GM12878 (cell line): Measurements from ENCODE around the gene APC2. TPM values are rescaled to one million over a fixed set of nuclear protein-coding genes. Genes with fewer than 3 reads are reported as not detected.
"Not testable (repeated sequence)": the region's sequence is repeated elsewhere in the genome, so short reads cannot be mapped to it uniquely, and the experiment has no call there.

Experiments
- ATAC-seq: fragments of 200-7000 bp; cut with Tn5 transposase; 3 replicates; pipeline ENCODE4 v1.9.1; 2020; ENCODE audit warnings: mild to moderate bottlenecking, moderate library complexity
- BruUV-seq: library from RNA; stranded (reverse); fragments of 400-500 nt; replicated peaks from 2 replicates; lab custom pipeline; 2021; lab: Mats Ljungman, UMichigan
- CTCF ChIA-PET: fragments of 300-600 bp; sonication (Branson Sonifier 250); formaldehyde crosslinking; extraction: SDS; loops from one replicate; lab custom pipeline; 2021; ENCODE audit warnings: inconsistent platforms; lab: Yijun Ruan, JAX
- POLR2A ChIA-PET: fragments of 350-600 bp; formaldehyde crosslinking; extraction: SDS; loops from one replicate; lab custom pipeline; 2021; ENCODE audit warnings: inconsistent platforms; lab: Charles Lee
- RAD21 ChIA-PET: fragments of 300-600 bp; sonication (Branson Sonifier 250); formaldehyde crosslinking; loops from one replicate; lab custom pipeline; 2023; ENCODE audit warnings: antibody characterized with exemption; ENCODE audit not compliant: unreplicated experiment; lab: Charles Lee
- SMC1A ChIA-PET: fragments of 300-600 bp; sonication (Branson Sonifier 250); formaldehyde crosslinking; loops from one replicate; lab custom pipeline; 2023; ENCODE audit not compliant: unreplicated experiment, uncharacterized antibody; lab: Charles Lee
- DNase-seq: peaks from one replicate; pipeline ENCODE4 v3.0.0-alpha.2; 2011; ENCODE audit warnings: low read depth, low spot score
- FAIRE-seq: peaks from 3 replicates; lab custom pipeline; 2011; peaks lifted over from hg19 to GRCh38; lab: Jason Lieb, UNC
- H2AFZ ChIP-seq: 2 replicates; pipeline ENCODE4 v1.6.0; 2011; ENCODE audit warnings: low read depth, low read length, control low read depth; ENCODE audit not compliant: control insufficient read depth
- H3K27ac ChIP-seq: 2 replicates; pipeline ENCODE4 v1.5.1; 2011; ENCODE audit warnings: control low read depth; ENCODE audit not compliant: control insufficient read depth, insufficient read depth
- H3K27me3 ChIP-seq, 2 experiments: replicated peaks in 1 of 2; 2 replicates each; pipeline versions ENCODE4 v1.6.0 to v1.6.1; 2011; ENCODE audit warnings: low read length in 1 of 2; ENCODE audit not compliant: control insufficient read depth in 2 of 2, insufficient read depth in 2 of 2
- H3K36me3 ChIP-seq, 2 experiments: 2 replicates each; pipeline ENCODE4 v1.5.1; 2011; ENCODE audit warnings: low read length in 1 of 2; ENCODE audit not compliant: control insufficient read depth in 2 of 2, insufficient read depth in 2 of 2
- H3K4me1 ChIP-seq: 2 replicates; pipeline ENCODE4 v1.6.1; 2011; ENCODE audit warnings: mild to moderate bottlenecking, low read length, moderate library complexity, mixed read lengths; ENCODE audit not compliant: control insufficient read depth, insufficient read depth
- H3K4me2 ChIP-seq: 2 replicates; pipeline ENCODE4 v1.6.0; 2011; ENCODE audit warnings: control low read depth; ENCODE audit not compliant: control insufficient read depth, insufficient read depth
- H3K4me3 ChIP-seq: fragments of 200-600 bp; sonication (generic); 2 replicates; pipeline ENCODE4 v1.5.1; 2016
- H3K79me2 ChIP-seq: 2 replicates; pipeline ENCODE4 v1.6.0; 2011; ENCODE audit warnings: low read length; ENCODE audit not compliant: control insufficient read depth, insufficient read depth
- H3K9ac ChIP-seq: 2 replicates; pipeline ENCODE4 v1.8.0; 2011; ENCODE audit warnings: low read length, control low read depth, mixed read lengths; ENCODE audit not compliant: control insufficient read depth, insufficient read depth
- H3K9me3 ChIP-seq: replicated peaks from 3 replicates; pipeline ENCODE4 v1.5.1; 2011; ENCODE audit warnings: mild to moderate bottlenecking, low read length; ENCODE audit not compliant: control insufficient read depth, insufficient read depth
- H4K20me1 ChIP-seq: 2 replicates; pipeline ENCODE4 v1.6.0; 2011; ENCODE audit not compliant: control insufficient read depth, insufficient read depth
- ATF7 ChIP-seq: fragments of 450-650 bp; IDR thresholded peaks from 2 replicates; pipeline ENCODE4 v1.6.1; 2016; ENCODE audit warnings: low read depth, mild to moderate bottlenecking
- CHD4 ChIP-seq: fragments of 200-600 bp; sonication (generic); IDR thresholded peaks from 2 replicates; pipeline ENCODE4 v1.6.1; 2016; ENCODE audit warnings: mild to moderate bottlenecking
- HDAC2 ChIP-seq: fragments of 200-600 bp; sonication (generic); IDR thresholded peaks from 2 replicates; pipeline ENCODE4 v1.6.1; 2017
- SMAD1 ChIP-seq: fragments of 450-650 bp; IDR thresholded peaks from 2 replicates; pipeline ENCODE4 v1.6.1; 2018; ENCODE audit warnings: mild to moderate bottlenecking, low read depth; ENCODE audit not compliant: partially characterized antibody
- SREBF2 ChIP-seq: IDR thresholded peaks from 2 replicates; pipeline ENCODE4 v1.6.1; 2012; ENCODE audit warnings: mild to moderate bottlenecking, low read length
- ZSCAN29 ChIP-seq: fragments of 450-650 bp; IDR thresholded peaks from 2 replicates; pipeline ENCODE4 v1.6.1; 2017; ENCODE audit warnings: mild to moderate bottlenecking, moderate library complexity
- WGBS: methylation state at CpG from one replicate; pipeline ENCODE4 v1.1.6; 2016; ENCODE audit warnings: low lambda C conversion rate; ENCODE audit not compliant: insufficient replicate concordance, insufficient coverage; ENCODE audit errors: missing lambda C conversion rate; 5-methylcytosine and 5-hydroxymethylcytosine counted together
- in situ Hi-C: fragments of 300-500 bp; cut with MboI; formaldehyde crosslinking; loops from 9 replicates; pipeline ENCODE4 v1.14.3; 2018; ENCODE audit warnings: mixed read lengths
- intact Hi-C: fragments of 100-400 bp; cut with micrococcal nuclease; formaldehyde crosslinking; loops from one replicate; pipeline ENCODE4 v1.14.2; 2022; ENCODE audit not compliant: unreplicated experiment
- polyA plus RNA-seq, 11 experiments: library from polyadenylated mRNA; depleted of rRNA in 4 of 11; unstranded in 6 of 11; stranded (reverse) in 5 of 11; fragments of >200 nt; fragmentation: Nextera tagmentation in 4 of 11; fragmentation: Illumina TruSeq in 1 of 11; extraction: Ambion mirVana in 4 of 11; extraction: Trizol in 1 of 11; gene quantifications; 1 replicate in 1 of 11; 2 replicates in 10 of 11; pipeline versions ENCODE4 v1.2.1 to v1.2.3, GENCODE V29; 2011 to 2016; ENCODE audit warnings: inconsistent platforms in 2 of 11, missing spikeins in 2 of 11, low read depth in 1 of 11
- total RNA-seq, 4 experiments: library from RNA; depleted of rRNA in 3 of 4; stranded (reverse); fragments of >200 nt in 3 of 4; fragmentation: Illumina TruSeq in 1 of 4; extraction: Trizol in 1 of 4; gene quantifications; 2 replicates each; pipeline versions ENCODE4 v1.2.1 to v1.2.3, GENCODE V29; 2013 to 2021
- TF ChIP-seq, protein P1 (sequence below): fragments of 450-650 bp; IDR thresholded peaks from 2 replicates; pipeline ENCODE4 v1.6.1; 2017; ENCODE audit warnings: low read depth, mild to moderate bottlenecking, moderate library complexity

The APC2 gene
- total and polyA plus RNA-seq, 10 of the 15 experiments (the other 5 are each of a cell fraction or from before 2014, with no cell fraction given): under 0.01 to 0.73 (median 0.04) TPM; not detected in 5

DNA sequence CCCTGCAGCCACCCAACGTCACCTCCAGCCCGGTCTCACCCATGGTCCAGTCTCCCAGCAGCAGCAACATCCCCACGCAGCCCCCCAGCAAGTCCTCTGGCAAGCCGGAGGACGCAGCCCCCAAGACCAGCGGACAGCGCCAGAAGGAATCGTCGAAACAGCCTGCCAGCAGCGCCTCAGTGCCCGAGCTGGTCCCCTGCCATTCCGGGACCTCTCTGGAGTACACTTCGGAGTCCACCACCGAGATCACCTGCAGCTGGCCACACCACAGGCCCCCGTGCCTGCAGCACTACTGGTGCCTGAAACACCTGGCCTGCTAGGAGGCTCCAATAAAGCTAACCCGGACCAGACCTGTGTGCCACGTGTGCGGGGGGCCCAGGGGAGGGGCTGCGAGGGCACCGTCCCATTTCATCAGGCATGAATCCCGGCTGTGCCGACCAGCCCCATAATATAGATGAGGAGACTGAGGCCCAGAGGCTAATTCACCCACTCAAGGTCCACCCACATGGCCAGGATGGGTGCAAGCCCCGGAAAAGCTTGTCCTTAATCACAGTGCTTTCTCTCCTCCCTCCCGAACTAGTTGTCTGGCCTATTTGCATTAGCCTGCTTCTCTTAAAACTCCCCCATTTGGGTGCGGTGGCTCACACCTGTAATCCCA is 47.8 kb downstream of the APC2 start (continued):
- TF ChIP-seq, protein P1, sequence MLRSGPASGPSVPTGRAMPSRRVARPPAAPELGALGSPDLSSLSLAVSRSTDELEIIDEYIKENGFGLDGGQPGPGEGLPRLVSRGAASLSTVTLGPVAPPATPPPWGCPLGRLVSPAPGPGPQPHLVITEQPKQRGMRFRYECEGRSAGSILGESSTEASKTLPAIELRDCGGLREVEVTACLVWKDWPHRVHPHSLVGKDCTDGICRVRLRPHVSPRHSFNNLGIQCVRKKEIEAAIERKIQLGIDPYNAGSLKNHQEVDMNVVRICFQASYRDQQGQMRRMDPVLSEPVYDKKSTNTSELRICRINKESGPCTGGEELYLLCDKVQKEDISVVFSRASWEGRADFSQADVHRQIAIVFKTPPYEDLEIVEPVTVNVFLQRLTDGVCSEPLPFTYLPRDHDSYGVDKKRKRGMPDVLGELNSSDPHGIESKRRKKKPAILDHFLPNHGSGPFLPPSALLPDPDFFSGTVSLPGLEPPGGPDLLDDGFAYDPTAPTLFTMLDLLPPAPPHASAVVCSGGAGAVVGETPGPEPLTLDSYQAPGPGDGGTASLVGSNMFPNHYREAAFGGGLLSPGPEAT: no peak
- TF ChIP-seq ATF7 (no peak), SMAD1 (no peak), SREBF2 (no peak), HDAC2 (no peak), ZSCAN29 (no peak), CHD4 (no peak)

DNA sequence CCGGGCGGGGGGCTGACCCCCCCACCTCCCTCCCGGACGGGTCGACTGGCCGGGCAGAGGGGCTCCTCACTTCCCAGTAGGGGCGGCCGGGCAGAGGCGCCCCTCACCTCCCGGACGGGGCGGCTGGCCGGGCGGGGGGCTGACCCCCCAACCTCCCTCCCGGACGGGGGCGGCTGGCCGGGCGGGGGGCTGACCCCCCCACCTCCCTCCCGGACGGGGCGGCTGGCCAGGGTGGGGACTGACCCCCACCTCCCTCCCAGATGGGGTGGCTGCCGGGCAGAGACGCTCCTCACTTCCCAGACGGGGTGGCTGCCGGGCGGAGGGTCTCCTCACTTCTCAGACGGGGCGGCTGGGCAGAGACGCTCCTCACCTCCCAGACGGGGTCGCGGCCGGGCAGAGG is 49.3 kb downstream of the APC2 start:
- RAD21 ChIA-PET, DNase-seq, POLR2A ChIA-PET, H3K9ac ChIP-seq, H3K4me1 ChIP-seq, H3K27ac ChIP-seq, H4K20me1 ChIP-seq, H3K4me3 ChIP-seq, CTCF ChIA-PET, FAIRE-seq, in situ Hi-C loops, H3K9me3 ChIP-seq, H3K4me2 ChIP-seq, H2AFZ ChIP-seq, H3K27me3 ChIP-seq, intact Hi-C loops, H3K79me2 ChIP-seq, H3K36me3 ChIP-seq, SMC1A ChIA-PET, ATAC-seq, BruUV-seq: not testable (repeated sequence)
- 87% methylated on average over 6 of the region's 34 CpGs for WGBS
